Pancreas (tissue), 10 donors: ENCODE data around the gene STBD1. TPM values are rescaled to one million over a fixed set of nuclear protein-coding genes. Genes with fewer than 3 reads are reported as not detected.

Experiments
- ATAC-seq, 4 donors: fragments of 200-7000 bp; cut with Tn5 transposase; one replicate each; pipeline versions ENCODE4 v1.8.0 to v1.9.1; 2020; ENCODE audit warnings: mild to moderate bottlenecking in 4 of 4, moderate library complexity in 4 of 4
- DNase-seq, 6 donors: peaks; one replicate each; pipeline ENCODE4 v3.0.0-alpha.2; 2020
- FAIRE-seq: peaks from 2 replicates; lab custom pipeline; 2012; peaks lifted over from hg19 to GRCh38; lab: Jason Lieb, UNC
- H3K27ac ChIP-seq, 4 donors: fragments of 200-600 bp; sonication (generic); 1 replicate in 3 of 4; 2 replicates in 1 of 4; pipeline versions ENCODE4 v1.5.0 to v1.8.0; 2020
- H3K27me3 ChIP-seq, 4 donors: fragments of 200-600 bp; one replicate each; pipeline ENCODE4 v1.8.0; 2021
- H3K36me3 ChIP-seq, 3 donors: fragments of 200-600 bp; sonication (generic) in 1 of 3; one replicate each; pipeline versions ENCODE4 v1.5.0 to v1.8.0; 2020 to 2021
- H3K4me1 ChIP-seq, 3 donors: fragments of 200-600 bp; one replicate each; pipeline ENCODE4 v1.8.0; 2021
- H3K4me3 ChIP-seq, 4 donors: fragments of 200-600 bp; sonication (generic) in 2 of 4; one replicate each; pipeline versions ENCODE4 v1.5.0 to v1.8.0; 2020 to 2021
- H3K9me3 ChIP-seq, 4 donors: fragments of 200-600 bp; one replicate each; pipeline ENCODE4 v1.8.0; 2021
- WGBS, 2 donors: extraction: QIAGEN DNeasy Blood & Tissue Kit; methylation state at CpG; one replicate each; pipeline ENCODE4 v1.1.7; 2013; 5-methylcytosine and 5-hydroxymethylcytosine counted together
- intact Hi-C, 3 donors: fragments of 100-400 bp; cut with DNase I; formaldehyde crosslinking; loops; one replicate each; pipeline versions ENCODE4 v1.11.1 to v1.14.2; 2022
- polyA plus RNA-seq, 2 donors: library from polyadenylated mRNA; stranded (reverse); fragments of 200-250 nt; gene quantifications; one replicate each; pipeline ENCODE4 v1.2.3, GENCODE V29; 2013
- total RNA-seq, 6 donors: library from RNA; stranded (reverse); fragmentation: NEBNext Ultra II Directional in 4 of 6; extraction: Animal tissue kit (Norgen Biotek cat#: 25700) in 4 of 6; gene quantifications; one replicate each; pipeline versions ENCODE4 v1.2.1 to v1.2.4, GENCODE V29; 2021 to 2023
- TF ChIP-seq, protein P1 (sequence below), 4 donors: fragments of 200-600 bp; sonication (generic) in 3 of 4; IDR thresholded peaks; one replicate each; pipeline versions ENCODE4 v1.5.0 to v1.8.0; 2021; ENCODE audit warnings: antibody characterized with exemption in 4 of 4
- donor health status: healthy with polysubstance abuse.
- donor health status: DM: no; HTN: no; CAD: no; lungs with moderate emphysema.
- donor health status: DM: no; HTN: no; CAD: no.
- donor health status: control.
- donor health status: control.
- donor health status: Bipolar disorder and iron deficiency.
- donor health status: DM: yes; HTN: yes; CAD: no.
- donor health status: DM: no; HTN: no; CAD: no.
- donor health status: DM: no; HTN: no; CAD: no.
- donor health status: DM: yes; HTN: yes; CAD: no.

STBD1 gene
- total and polyA plus RNA-seq, 8 donors: 1.7 to 6.5 (median 3.1) TPM

DNA sequence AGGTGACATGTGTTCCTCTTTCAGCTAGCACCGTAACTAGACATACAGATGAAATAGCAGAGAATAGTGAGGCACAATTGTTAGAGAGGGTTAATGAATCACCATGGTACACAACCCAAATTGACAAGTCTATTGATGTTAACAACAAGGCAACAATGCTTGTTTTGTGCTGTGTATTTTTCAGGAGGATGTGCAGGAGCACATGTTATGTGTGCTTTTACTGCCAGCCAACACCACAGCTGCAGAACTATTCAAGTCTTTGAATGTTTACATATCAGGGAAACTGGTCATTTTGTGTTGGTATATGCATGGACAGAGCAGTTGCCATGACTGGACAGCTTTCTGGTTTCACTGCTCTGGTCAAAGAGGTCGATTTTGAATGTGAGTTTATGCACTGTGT is 32.8 kb downstream of the STBD1 start:
- TF ChIP-seq, protein P1, sequence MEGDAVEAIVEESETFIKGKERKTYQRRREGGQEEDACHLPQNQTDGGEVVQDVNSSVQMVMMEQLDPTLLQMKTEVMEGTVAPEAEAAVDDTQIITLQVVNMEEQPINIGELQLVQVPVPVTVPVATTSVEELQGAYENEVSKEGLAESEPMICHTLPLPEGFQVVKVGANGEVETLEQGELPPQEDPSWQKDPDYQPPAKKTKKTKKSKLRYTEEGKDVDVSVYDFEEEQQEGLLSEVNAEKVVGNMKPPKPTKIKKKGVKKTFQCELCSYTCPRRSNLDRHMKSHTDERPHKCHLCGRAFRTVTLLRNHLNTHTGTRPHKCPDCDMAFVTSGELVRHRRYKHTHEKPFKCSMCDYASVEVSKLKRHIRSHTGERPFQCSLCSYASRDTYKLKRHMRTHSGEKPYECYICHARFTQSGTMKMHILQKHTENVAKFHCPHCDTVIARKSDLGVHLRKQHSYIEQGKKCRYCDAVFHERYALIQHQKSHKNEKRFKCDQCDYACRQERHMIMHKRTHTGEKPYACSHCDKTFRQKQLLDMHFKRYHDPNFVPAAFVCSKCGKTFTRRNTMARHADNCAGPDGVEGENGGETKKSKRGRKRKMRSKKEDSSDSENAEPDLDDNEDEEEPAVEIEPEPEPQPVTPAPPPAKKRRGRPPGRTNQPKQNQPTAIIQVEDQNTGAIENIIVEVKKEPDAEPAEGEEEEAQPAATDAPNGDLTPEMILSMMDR (IDR thresholded peaks at IDR 0.05): no peak
- Histone ChIP-seq H3K27ac (no peak overlapping the region), H3K27me3 (no peaks in the 10 kb centered on the region), H3K4me1 (no peaks in the 10 kb centered on the region), H3K36me3 (no peaks in the 10 kb centered on the region), H3K9me3 (no peaks in the 10 kb centered on the region), H3K4me3 (no peak overlapping the region)
- FAIRE-seq (no peak), ATAC-seq (no peak), DNase-seq (no peak)
- WGBS, 2 donors: 49 to 51% methylated on average over 2 of the region's 2 CpGs
- intact Hi-C loops: no loop called here

DNA sequence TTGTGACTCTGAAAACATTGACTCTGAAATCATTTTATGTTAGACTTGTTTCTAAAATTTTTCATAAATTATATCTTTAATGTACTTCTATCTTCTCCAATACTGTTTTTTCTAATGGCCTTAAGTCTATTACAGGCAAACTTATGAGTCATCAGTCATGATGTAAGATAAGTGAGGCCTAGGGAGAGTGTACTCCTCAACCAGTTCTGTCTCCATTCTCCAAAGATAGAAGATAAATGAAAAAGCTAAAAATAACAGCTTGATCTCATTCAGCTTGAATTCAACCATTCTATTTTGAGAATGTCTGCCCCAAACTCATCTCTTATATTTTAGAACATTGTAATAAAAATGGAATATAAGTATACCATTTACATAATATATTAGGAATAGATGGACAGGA is 34.5 kb downstream of the STBD1 start:
- H3K36me3 ChIP-seq: no peaks in the 10 kb centered on the region
- H3K9me3 ChIP-seq: no peaks in the 10 kb centered on the region
- TF ChIP-seq, protein P1 (IDR thresholded peaks at IDR 0.05): no peak
- no peak for DNase-seq
- no peaks in the 10 kb centered on the region for H3K27me3 ChIP-seq
- H3K4me1 ChIP-seq: no peaks in the 10 kb centered on the region
- H3K4me3 ChIP-seq: no peak overlapping the region
- peak in 2 of 4 donors; percentile 60 to 70 for ATAC-seq
- no peak overlapping the region for H3K27ac ChIP-seq
- intact Hi-C loops: no loop called here
- FAIRE-seq: peak; percentile 26

DNA sequence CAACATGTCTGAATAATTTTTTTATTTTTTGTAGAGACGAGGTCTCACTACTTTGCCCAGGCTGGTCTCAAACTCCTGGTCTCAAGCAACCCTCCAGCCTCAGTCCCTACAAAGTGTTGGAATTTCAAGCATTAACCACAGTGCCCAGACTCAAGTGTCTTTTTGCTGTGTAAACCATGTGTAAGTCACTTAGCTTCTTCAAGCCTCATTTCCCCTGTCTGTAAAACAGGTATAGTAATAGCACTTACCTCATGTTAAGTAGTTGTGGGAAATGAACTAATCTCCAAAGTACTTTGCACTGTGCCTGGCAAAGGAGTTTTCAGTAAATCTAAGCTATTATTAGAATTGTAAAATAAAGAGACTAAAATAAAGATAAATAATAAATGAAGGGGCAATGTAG is 35.7 kb downstream of the STBD1 start:
- WGBS, 2 donors: 94 to 95% methylated on average over 1 of the region's 1 CpG
- peak in 1 of 4 donors; percentile 62 for ATAC-seq
- Histone ChIP-seq H3K4me3 (no peak overlapping the region), H3K27me3 (no peaks in the 10 kb centered on the region), H3K9me3 (no peaks in the 10 kb centered on the region), H3K27ac (no peak overlapping the region), H3K4me1 (no peaks in the 10 kb centered on the region), H3K36me3 (no peaks in the 10 kb centered on the region)
- no peak for FAIRE-seq
- TF ChIP-seq, protein P1 (IDR thresholded peaks at IDR 0.05): no peak
- intact Hi-C loops: no loop called here
- DNase-seq: no peak

DNA sequence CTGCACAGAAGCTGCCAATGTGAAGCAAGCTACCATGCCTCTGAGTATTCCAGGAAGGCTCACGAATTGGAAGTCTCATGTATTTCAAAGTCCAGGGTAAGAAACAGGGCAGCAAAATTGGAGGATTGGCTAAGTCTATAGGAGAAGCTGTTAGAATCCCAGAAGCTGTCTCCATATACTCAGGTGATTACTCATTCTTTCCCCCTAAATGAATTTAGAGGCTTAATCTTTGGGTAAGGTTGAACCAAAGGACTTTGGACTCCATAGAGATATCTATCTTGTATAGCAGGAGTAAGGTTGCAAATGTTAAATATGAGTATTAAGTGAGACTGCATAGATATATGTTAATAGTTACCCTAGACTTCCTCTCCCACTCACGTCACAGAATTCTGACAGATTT is 36.3 kb downstream of the STBD1 start:
- ATAC-seq: peak in 2 of 4 donors; percentile 49 to 65
- no peak for FAIRE-seq
- intact Hi-C loops: no loop called here

More for the DNA sequence above, 36.3 kb downstream of the STBD1 start:
- Histone ChIP-seq H3K4me3 (no peak overlapping the region), H3K27me3 (no peaks in the 10 kb centered on the region), H3K27ac (no peak overlapping the region), H3K4me1 (no peaks in the 10 kb centered on the region), H3K36me3 (no peaks in the 10 kb centered on the region), H3K9me3 (no peaks in the 10 kb centered on the region)
- TF ChIP-seq, protein P1 (IDR thresholded peaks at IDR 0.05): no peak
- no peak for DNase-seq
- 50 to 55% methylated on average over 2 of the region's 2 CpGs for WGBS, 2 donors
